H9 (cell line): Measurements from ENCODE around the gene AATF. TPM values are rescaled to one million over a fixed set of nuclear protein-coding genes. Genes with fewer than 3 reads are reported as not detected.

ENCODE experiments used
- DNase-seq: peaks from one replicate; pipeline ENCODE4 v3.0.0-alpha.2; 2017
- H2AFZ ChIP-seq: one replicate; pipeline ENCODE4 v1.6.1; 2013; ENCODE audit warnings: mild to moderate bottlenecking, low read length, control low read depth, moderate library complexity
- H2AK5ac ChIP-seq: 2 replicates; pipeline ENCODE4 v1.6.1; 2013; ENCODE audit warnings: low read length, control low read depth, mixed read lengths; ENCODE audit not compliant: insufficient read length
- H2BK120ac ChIP-seq: one replicate; pipeline ENCODE4 v1.6.1; 2013; ENCODE audit warnings: low read depth, mild to moderate bottlenecking, low read length, control low read depth, inconsistent platforms; ENCODE audit not compliant: poor library complexity, severe bottlenecking
- H2BK12ac ChIP-seq: 2 replicates; pipeline ENCODE4 v1.6.1; 2013; ENCODE audit warnings: low read length, control low read depth, mixed read lengths, low read depth; ENCODE audit not compliant: insufficient read length
- H2BK15ac ChIP-seq: 2 replicates; pipeline ENCODE4 v1.6.1; 2013; ENCODE audit warnings: low read depth, low read length, control low read depth
- H2BK20ac ChIP-seq: one replicate; pipeline ENCODE4 v1.6.1; 2013; ENCODE audit warnings: low read depth, mild to moderate bottlenecking, low read length, control low read depth, inconsistent platforms; ENCODE audit not compliant: poor library complexity, severe bottlenecking
- H2BK5ac ChIP-seq: 2 replicates; pipeline ENCODE4 v1.6.1; 2013; ENCODE audit warnings: low read length, control low read depth, mixed read lengths; ENCODE audit not compliant: insufficient read length
- H3K14ac ChIP-seq: 2 replicates; pipeline ENCODE4 v1.6.1; 2013; ENCODE audit warnings: low read length, control low read depth; ENCODE audit not compliant: insufficient read depth
- H3K18ac ChIP-seq: 2 replicates; pipeline ENCODE4 v1.6.1; 2013; ENCODE audit warnings: low read depth, mild to moderate bottlenecking, mixed read lengths, low read length, control low read depth; ENCODE audit not compliant: insufficient read length
- H3K23ac ChIP-seq: 2 replicates; pipeline ENCODE4 v1.6.1; 2013; ENCODE audit warnings: low read length, control low read depth, mixed read lengths, low read depth; ENCODE audit not compliant: insufficient read length
- H3K23me2 ChIP-seq: 2 replicates; pipeline ENCODE4 v1.6.1; 2013; ENCODE audit warnings: low read depth, mild to moderate bottlenecking, mixed read lengths, low read length, control low read depth; ENCODE audit not compliant: insufficient read length, poor library complexity, severe bottlenecking
- H3K27ac ChIP-seq: 2 replicates; pipeline ENCODE4 v1.5.1; 2013; ENCODE audit warnings: low read length, control low read depth, mixed read lengths, low read depth; ENCODE audit not compliant: insufficient read length
- H3K27me3 ChIP-seq: 2 replicates; pipeline ENCODE4 v1.6.1; 2013; ENCODE audit warnings: low read length, control low read depth, inconsistent platforms; ENCODE audit not compliant: insufficient read depth
- H3K4ac ChIP-seq: 2 replicates; pipeline ENCODE4 v1.6.1; 2013; ENCODE audit warnings: low read depth, mild to moderate bottlenecking, control low read depth, inconsistent platforms, low read length, moderate library complexity
- H3K4me1 ChIP-seq: 2 replicates; pipeline ENCODE4 v1.6.1; 2013; ENCODE audit warnings: low read length, control low read depth, inconsistent platforms; ENCODE audit not compliant: insufficient read depth
- H3K4me2 ChIP-seq: 2 replicates; pipeline ENCODE4 v1.6.1; 2013; ENCODE audit warnings: low read length, control low read depth, mixed read lengths; ENCODE audit not compliant: insufficient read length, insufficient read depth
- H3K56ac ChIP-seq: 2 replicates; pipeline ENCODE4 v1.6.1; 2013; ENCODE audit warnings: low read depth, mild to moderate bottlenecking, mixed read lengths, low read length, control low read depth; ENCODE audit not compliant: insufficient read length
- H3K79me1 ChIP-seq: 2 replicates; pipeline ENCODE4 v1.6.1; 2013; ENCODE audit warnings: low read depth, mild to moderate bottlenecking, moderate library complexity, low read length, control low read depth, inconsistent platforms; ENCODE audit not compliant: insufficient read depth, poor library complexity, severe bottlenecking
- H3K79me2 ChIP-seq: 2 replicates; pipeline ENCODE4 v1.6.1; 2013; ENCODE audit warnings: low read length, control low read depth, inconsistent platforms; ENCODE audit not compliant: insufficient read depth
- H3K9ac ChIP-seq: 2 replicates; pipeline ENCODE4 v1.6.1; 2013; ENCODE audit warnings: low read length, control low read depth, mixed read lengths; ENCODE audit not compliant: insufficient read length; ENCODE audit errors: extremely low read depth
- H3K9me3 ChIP-seq: one replicate; pipeline ENCODE4 v1.6.1; 2013; ENCODE audit warnings: low read depth, low read length, inconsistent platforms; ENCODE audit not compliant: control insufficient read depth
- H3T11ph ChIP-seq: one replicate; pipeline ENCODE4 v1.6.1; 2013; ENCODE audit warnings: mild to moderate bottlenecking, low read length, control low read depth, inconsistent platforms
- H4K20me1 ChIP-seq: one replicate; pipeline ENCODE4 v1.6.1; 2013; ENCODE audit not compliant: control insufficient read depth, insufficient read length, insufficient read depth
- H4K5ac ChIP-seq: 2 replicates; pipeline ENCODE4 v1.6.1; 2013; ENCODE audit warnings: low read depth, mild to moderate bottlenecking, mixed read lengths, low read length, control low read depth; ENCODE audit not compliant: insufficient read length
- H4K8ac ChIP-seq: replicated peaks from 2 replicates; pipeline ENCODE4 v1.6.1; 2013; ENCODE audit warnings: low read length, control low read depth, mixed read lengths, low read depth; ENCODE audit not compliant: insufficient read length
- H4K91ac ChIP-seq: 2 replicates; pipeline ENCODE4 v1.6.1; 2013; ENCODE audit warnings: low read depth, mild to moderate bottlenecking, moderate library complexity, mixed read lengths, low read length, control low read depth; ENCODE audit not compliant: insufficient read length
- H3K27ac Mint-ChIP-seq, 3 experiments: 2 replicates in 2 of 3; 3 replicates in 1 of 3; pipeline ENCODE4 v1.8.0; 2020 to 2021; ENCODE audit warnings: mixed read lengths in 3 of 3, mild to moderate bottlenecking in 1 of 3, moderate library complexity in 1 of 3
- H3K27me3 Mint-ChIP-seq: 2 replicates; pipeline ENCODE4 v1.8.0; 2021; ENCODE audit warnings: low read depth, mild to moderate bottlenecking, moderate library complexity, mixed read lengths
- H3K36me3 Mint-ChIP-seq, 3 experiments: 2 replicates in 2 of 3; 3 replicates in 1 of 3; pipeline ENCODE4 v1.8.0; 2020 to 2021; ENCODE audit warnings: low read depth in 3 of 3, mixed read lengths in 3 of 3; ENCODE audit not compliant: insufficient read depth in 1 of 3
- H3K4me1 Mint-ChIP-seq, 2 experiments: 2 replicates each; pipeline ENCODE4 v1.8.0; 2020; ENCODE audit warnings: mixed read lengths in 2 of 2
- H3K4me3 Mint-ChIP-seq, 2 experiments: 2 replicates in 1 of 2; 3 replicates in 1 of 2; pipeline ENCODE4 v1.8.0; 2020 to 2021; ENCODE audit warnings: mild to moderate bottlenecking in 2 of 2, mixed read lengths in 2 of 2, moderate library complexity in 1 of 2
- H3K9me3 Mint-ChIP-seq, 2 experiments: 2 replicates in 1 of 2; 3 replicates in 1 of 2; pipeline ENCODE4 v1.8.0; 2020; ENCODE audit warnings: mild to moderate bottlenecking in 2 of 2, mixed read lengths in 2 of 2, moderate library complexity in 1 of 2
- WGBS: extraction: QIAGEN DNeasy Blood & Tissue Kit; methylation state at CpG from one replicate; pipeline ENCODE4 v1.1.7; 2013; ENCODE audit warnings: missing lambda C conversion rate, low lambda C conversion rate, mixed read lengths; ENCODE audit not compliant: insufficient read length; ENCODE audit errors: extremely low coverage; 5-methylcytosine and 5-hydroxymethylcytosine counted together
- total RNA-seq: library from RNA; stranded (reverse); gene quantifications from 2 replicates; pipeline ENCODE4 v1.2.1, GENCODE V29; 2021
- TF ChIP-seq, protein P1 (sequence below): fragments of 200-600 bp; sonication (generic); conservative IDR thresholded peaks from 3 replicates; pipeline ENCODE4 v1.8.0; 2021; ENCODE audit warnings: antibody characterized with exemption, mild to moderate bottlenecking

The AATF gene
- total RNA-seq, 1 experiment from 2014 or later: 69.6 TPM

DNA sequence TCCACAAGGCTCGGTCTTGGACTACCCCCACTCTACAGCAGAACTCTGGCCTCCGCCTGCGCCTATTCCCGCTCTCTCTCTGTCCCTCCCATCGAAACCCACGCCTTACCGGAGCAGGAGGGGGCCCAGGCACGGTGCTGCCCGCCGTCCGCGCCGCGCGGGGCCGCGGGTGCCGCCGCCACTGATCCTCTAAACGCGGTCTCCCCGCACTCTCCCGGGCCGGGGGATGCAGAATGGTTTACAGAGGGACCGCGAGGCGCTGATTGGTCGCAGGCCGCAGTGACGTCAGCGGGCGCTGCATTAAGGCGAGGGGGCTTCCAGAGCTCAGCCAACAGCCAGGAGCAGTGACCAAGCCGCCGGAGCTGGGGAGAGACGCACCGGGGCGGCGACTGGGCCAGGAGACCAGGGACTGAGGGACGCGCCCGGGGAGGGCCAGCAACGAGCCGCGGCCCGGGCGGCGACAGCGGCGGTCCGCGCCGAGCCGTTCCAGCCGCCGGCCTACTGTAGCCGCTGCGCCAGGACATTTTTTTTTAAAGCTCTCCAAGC, 12.2 kb upstream of the AATF start:
- no CpG with 5 or more reads among the region's 58 CpGs for WGBS
- Histone ChIP-seq H2AFZ (no peak overlapping the region), H2BK120ac (no peak overlapping the region), H2BK15ac (no peak overlapping the region), H3K9ac (no peak overlapping the region), H3K4me1 (no peaks in the 10 kb centered on the region; the same call in 1 of the 2 replicates), H2BK20ac (no peak overlapping the region), H3K79me2 (no peaks in the 10 kb centered on the region), H3K4me2 (peak overlapping the region; percentile 65), H3K23ac (no peak overlapping the region), H4K91ac (no peak overlapping the region), H3K18ac (no peak overlapping the region), H2BK5ac (no peak overlapping the region), H2AK5ac (no peak overlapping the region), H3T11ph (no peak overlapping the region), H3K27ac (no peak overlapping the region), H4K20me1 (peaks cover 3% of the 10 kb centered on the region), H3K23me2 (peaks cover 30% of the 10 kb centered on the region), H3K79me1 (no peaks in the 10 kb centered on the region), H3K9me3 (no peaks in the 10 kb centered on the region), H3K56ac (no peak overlapping the region), H4K5ac (no peak overlapping the region), H3K4ac (no peak overlapping the region), H2BK12ac (no peak overlapping the region), H3K27me3 (peaks cover 86% of the 10 kb centered on the region), H4K8ac (no peak overlapping the region), H3K14ac (no peak overlapping the region; the same call in 1 of the 2 replicates)
- no peak overlapping the region; a peak in 1 of 7 replicates for H3K27ac Mint-ChIP-seq
- H3K27me3 Mint-ChIP-seq: peaks cover 100% of the 10 kb centered on the region
- TF ChIP-seq, protein P1, sequence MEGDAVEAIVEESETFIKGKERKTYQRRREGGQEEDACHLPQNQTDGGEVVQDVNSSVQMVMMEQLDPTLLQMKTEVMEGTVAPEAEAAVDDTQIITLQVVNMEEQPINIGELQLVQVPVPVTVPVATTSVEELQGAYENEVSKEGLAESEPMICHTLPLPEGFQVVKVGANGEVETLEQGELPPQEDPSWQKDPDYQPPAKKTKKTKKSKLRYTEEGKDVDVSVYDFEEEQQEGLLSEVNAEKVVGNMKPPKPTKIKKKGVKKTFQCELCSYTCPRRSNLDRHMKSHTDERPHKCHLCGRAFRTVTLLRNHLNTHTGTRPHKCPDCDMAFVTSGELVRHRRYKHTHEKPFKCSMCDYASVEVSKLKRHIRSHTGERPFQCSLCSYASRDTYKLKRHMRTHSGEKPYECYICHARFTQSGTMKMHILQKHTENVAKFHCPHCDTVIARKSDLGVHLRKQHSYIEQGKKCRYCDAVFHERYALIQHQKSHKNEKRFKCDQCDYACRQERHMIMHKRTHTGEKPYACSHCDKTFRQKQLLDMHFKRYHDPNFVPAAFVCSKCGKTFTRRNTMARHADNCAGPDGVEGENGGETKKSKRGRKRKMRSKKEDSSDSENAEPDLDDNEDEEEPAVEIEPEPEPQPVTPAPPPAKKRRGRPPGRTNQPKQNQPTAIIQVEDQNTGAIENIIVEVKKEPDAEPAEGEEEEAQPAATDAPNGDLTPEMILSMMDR: no peak
- peak; percentile 93 for DNase-seq
- H3K9me3 Mint-ChIP-seq: peaks cover 0 to 3% of the 10 kb centered on the region in 2 experiments; a peak in 1 of 5 replicates
- H3K4me3 Mint-ChIP-seq: peak overlapping the region; percentile 57 to 91
- H3K36me3 Mint-ChIP-seq: no peaks in the 10 kb centered on the region; a peak in 1 of 7 replicates
- peaks cover 69 to 81% of the 10 kb centered on the region in 2 experiments for H3K4me1 Mint-ChIP-seq
